ACC112 (cell line): ENCODE measurements around the gene FRMD4A.

Source experiments
- H2AFZ ChIP-seq: fragments of 200-600 bp; sonication (generic); one replicate; pipeline ENCODE4 v1.6.0; 2017; ENCODE audit warnings: antibody characterized with exemption, low read length; ENCODE audit not compliant: unreplicated experiment
- H3K27ac ChIP-seq: fragments of 200-600 bp; sonication (generic); 2 replicates; pipeline ENCODE4 v1.5.1; 2014; ENCODE audit warnings: low read depth, mild to moderate bottlenecking, antibody characterized with exemption, low read length, moderate library complexity
- H3K27me3 ChIP-seq: fragments of 200-600 bp; sonication (generic); 2 replicates; pipeline ENCODE4 v1.6.1; 2014; ENCODE audit warnings: mild to moderate bottlenecking, antibody characterized with exemption, low read length, moderate library complexity, mixed read lengths; ENCODE audit not compliant: insufficient read depth
- H3K36me3 ChIP-seq: fragments of 200-600 bp; sonication (generic); 2 replicates; pipeline ENCODE4 v1.6.1; 2016; ENCODE audit warnings: mild to moderate bottlenecking, antibody characterized with exemption, low read length, moderate library complexity, mixed read lengths; ENCODE audit not compliant: insufficient read depth
- H3K4me1 ChIP-seq: fragments of 200-600 bp; sonication (generic); one replicate; pipeline ENCODE4 v1.6.1; 2016; ENCODE audit warnings: low read length, mixed read lengths; ENCODE audit not compliant: insufficient read depth, unreplicated experiment, control insufficient read depth
- H3K4me3 ChIP-seq: fragments of 200-600 bp; sonication (generic); 2 replicates; pipeline ENCODE4 v1.5.1; 2014; ENCODE audit warnings: mild to moderate bottlenecking, low read depth, low read length
- H3K79me2 ChIP-seq: fragments of 200-600 bp; sonication (generic); one replicate; pipeline ENCODE4 v1.6.0; 2016; ENCODE audit warnings: low read length; ENCODE audit not compliant: control insufficient read depth, unreplicated experiment, insufficient read depth

The FRMD4A gene

DNA sequence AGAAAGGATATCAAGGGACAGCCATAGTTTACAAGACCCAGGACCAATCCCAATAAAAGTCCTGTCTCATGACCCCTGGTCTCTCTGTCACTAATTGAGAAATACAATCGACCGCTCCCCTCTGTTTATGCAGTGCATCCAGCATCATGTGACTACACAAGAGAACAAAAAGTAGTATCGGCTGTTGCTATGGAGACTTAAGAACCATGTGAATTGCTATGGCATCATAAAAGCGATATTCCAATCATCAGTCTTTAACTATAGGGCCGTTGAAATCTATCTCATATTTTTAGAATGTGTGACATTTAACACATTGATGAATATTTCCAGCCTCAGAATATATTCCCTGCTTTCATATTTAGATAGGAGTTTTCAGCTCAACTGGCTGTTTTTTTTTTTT lies 139.3 kb downstream of the FRMD4A start:
- H3K27ac ChIP-seq: no peak overlapping the region
- H3K36me3 ChIP-seq: no peaks in the 10 kb centered on the region
- H3K4me1 ChIP-seq: no peaks in the 10 kb centered on the region
- no peak overlapping the region for H3K4me3 ChIP-seq
- peaks cover 87% of the 10 kb centered on the region for H3K27me3 ChIP-seq
- no peak overlapping the region for H2AFZ ChIP-seq
- no peaks in the 10 kb centered on the region for H3K79me2 ChIP-seq

DNA sequence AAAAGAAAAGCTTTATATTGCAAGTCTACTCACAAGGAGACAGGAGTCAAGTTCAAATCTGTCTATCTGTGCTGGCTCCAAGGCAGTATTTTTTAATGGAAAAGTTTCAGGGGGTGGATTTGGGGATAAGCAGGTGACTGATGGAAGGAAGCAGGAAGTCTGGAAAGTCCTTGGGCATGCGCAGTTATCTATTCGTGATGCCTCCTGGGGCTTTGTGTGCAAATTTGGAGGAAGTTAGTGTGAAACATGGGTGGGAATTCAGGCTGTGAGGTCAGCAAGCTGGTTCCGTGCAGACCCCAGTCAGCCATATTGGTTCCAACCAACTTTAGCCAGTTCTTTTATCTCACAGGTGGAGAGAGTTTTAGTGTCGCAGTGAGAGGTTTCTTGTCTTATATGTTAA lies 140.0 kb downstream of the FRMD4A start:
- Histone ChIP-seq H3K4me1 (no peaks in the 10 kb centered on the region), H3K4me3 (no peak overlapping the region), H3K79me2 (no peaks in the 10 kb centered on the region), H3K36me3 (no peaks in the 10 kb centered on the region), H3K27me3 (peaks cover 85% of the 10 kb centered on the region), H3K27ac (no peak overlapping the region), H2AFZ (no peak overlapping the region)

DNA sequence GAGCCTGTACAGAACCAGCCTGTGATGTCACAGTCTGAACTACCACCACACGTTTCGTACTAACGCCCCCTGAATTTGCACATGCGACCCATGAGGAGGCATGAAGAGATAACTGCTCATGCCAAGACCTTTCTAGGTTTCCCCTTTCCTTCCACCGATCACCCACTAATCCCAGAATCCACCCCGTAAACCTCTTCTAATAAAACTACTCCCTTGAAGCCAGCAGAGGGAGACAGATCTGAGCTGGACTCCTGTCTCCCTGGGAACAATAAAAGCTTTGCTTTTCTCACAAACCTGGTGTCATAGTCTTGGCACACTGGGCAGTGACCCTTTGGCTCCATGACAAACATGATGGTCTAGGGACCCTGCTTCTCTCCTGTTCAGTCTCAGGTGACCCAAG lies 144.5 kb downstream of the FRMD4A start:
- Histone ChIP-seq H3K79me2 (no peaks in the 10 kb centered on the region), H3K4me3 (no peak overlapping the region), H3K27ac (no peak overlapping the region), H3K4me1 (no peaks in the 10 kb centered on the region), H3K36me3 (no peaks in the 10 kb centered on the region), H2AFZ (no peak overlapping the region), H3K27me3 (peaks cover 73% of the 10 kb centered on the region)

DNA sequence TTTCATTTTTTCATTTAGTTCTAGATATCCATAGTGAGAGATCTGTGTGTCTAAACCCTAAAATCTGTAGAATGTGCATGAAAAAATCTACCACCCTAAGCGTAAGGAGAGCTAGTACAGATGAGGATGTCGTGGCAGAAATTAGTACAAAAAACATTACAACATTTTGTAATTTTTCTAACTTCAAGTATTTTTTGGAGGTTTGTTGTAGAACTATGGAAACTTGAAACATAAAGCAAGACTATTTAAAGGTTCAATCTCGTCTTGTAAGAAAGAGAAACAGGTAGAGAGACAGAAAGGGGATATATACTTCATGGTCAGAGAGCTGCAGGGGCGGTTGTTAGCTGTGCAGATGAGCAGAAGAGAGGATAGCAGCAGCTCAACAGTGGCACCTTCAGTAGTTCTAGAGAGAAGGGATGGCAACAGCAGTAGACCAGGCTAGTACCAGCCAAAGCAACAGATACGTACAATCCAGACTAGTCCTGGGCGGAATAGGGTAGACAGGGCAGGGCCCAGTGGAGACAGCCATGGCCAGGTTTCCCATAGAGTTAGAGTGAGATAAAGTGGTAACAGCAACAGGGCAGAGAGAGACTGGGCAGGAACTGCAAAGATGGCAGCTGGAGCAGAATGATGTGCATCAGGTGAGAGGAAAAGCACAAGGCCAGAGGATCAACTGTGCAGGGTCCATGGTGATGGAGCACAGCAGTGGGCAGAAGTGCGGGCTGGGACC lies 145.2 kb downstream of the FRMD4A start:
- Histone ChIP-seq H3K4me1 (no peaks in the 10 kb centered on the region), H2AFZ (no peak overlapping the region), H3K79me2 (no peaks in the 10 kb centered on the region), H3K27ac (no peak overlapping the region), H3K36me3 (no peaks in the 10 kb centered on the region), H3K27me3 (peaks cover 73% of the 10 kb centered on the region), H3K4me3 (no peak overlapping the region)

DNA sequence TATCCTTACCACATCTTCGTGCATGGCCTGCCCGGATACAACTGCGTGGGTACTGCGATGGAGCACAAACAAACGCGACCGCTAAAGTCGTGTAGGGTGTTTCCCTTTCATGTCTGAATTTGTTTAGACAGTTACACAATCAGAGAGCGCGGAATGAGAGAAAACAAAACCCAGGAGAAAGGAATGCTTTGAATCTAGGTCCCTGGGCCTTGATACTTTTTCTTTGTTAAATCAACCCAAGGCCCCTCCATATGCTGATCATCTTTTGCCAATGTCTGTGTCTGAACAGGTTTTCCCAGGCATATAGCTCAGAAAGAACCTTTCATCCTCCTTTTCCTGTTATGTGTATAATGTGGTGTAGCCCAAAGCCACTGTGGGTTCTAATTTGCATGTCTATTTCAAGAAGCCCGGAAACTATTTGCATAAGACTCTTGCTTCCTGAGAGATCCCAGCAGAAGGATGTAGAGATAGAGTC lies 145.8 kb downstream of the FRMD4A start:
- H3K79me2 ChIP-seq: no peaks in the 10 kb centered on the region
- H3K27me3 ChIP-seq: peaks cover 73% of the 10 kb centered on the region
- H3K4me1 ChIP-seq: no peaks in the 10 kb centered on the region
- H3K36me3 ChIP-seq: no peaks in the 10 kb centered on the region
- H3K27ac ChIP-seq: no peak overlapping the region
- H3K4me3 ChIP-seq: no peak overlapping the region
- no peak overlapping the region for H2AFZ ChIP-seq

DNA sequence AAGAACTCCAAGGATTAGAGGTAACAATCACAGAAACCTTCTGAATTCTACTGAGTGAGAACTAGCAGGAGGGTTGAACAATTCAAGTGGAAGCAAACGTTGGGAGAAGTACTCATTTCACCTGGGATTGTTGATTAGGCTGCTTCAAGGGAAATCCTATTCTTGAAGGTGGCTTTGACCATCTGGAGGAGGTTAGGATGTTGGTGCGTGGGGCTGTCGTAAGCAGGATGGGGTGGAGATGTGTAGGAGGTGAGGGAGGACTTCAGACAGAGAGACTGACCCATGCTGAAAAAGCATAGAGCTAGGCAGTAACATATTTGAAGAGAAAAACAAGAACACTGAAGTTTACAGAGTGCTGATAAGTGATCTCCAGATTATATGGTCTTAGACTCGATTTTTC lies 147.9 kb downstream of the FRMD4A start:
- no peaks in the 10 kb centered on the region for H3K36me3 ChIP-seq
- no peak overlapping the region for H3K27ac ChIP-seq
- no peak overlapping the region for H3K4me3 ChIP-seq
- H3K27me3 ChIP-seq: peaks cover 76% of the 10 kb centered on the region
- H3K4me1 ChIP-seq: no peaks in the 10 kb centered on the region
- no peaks in the 10 kb centered on the region for H3K79me2 ChIP-seq
- H2AFZ ChIP-seq: no peak overlapping the region

DNA sequence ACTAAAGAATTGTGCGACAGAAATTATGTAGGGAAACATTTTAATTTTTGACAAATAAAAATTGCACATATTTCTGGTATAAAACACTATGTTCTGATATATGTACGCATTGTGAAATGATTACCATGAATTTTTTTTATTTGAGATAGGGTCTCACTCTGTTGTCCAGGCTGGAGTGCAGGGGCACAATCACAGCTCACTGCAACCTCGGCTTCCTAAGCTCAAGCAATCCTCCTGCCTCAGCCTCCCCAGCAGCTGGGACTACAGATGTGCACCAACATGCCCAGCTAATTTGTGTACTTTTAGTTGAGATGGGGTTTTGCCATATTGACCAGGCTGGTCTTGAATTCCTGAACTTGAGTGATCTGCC lies 149.2 kb downstream of the FRMD4A start:
- Histone ChIP-seq H2AFZ (no peak overlapping the region), H3K4me3 (no peak overlapping the region)

DNA sequence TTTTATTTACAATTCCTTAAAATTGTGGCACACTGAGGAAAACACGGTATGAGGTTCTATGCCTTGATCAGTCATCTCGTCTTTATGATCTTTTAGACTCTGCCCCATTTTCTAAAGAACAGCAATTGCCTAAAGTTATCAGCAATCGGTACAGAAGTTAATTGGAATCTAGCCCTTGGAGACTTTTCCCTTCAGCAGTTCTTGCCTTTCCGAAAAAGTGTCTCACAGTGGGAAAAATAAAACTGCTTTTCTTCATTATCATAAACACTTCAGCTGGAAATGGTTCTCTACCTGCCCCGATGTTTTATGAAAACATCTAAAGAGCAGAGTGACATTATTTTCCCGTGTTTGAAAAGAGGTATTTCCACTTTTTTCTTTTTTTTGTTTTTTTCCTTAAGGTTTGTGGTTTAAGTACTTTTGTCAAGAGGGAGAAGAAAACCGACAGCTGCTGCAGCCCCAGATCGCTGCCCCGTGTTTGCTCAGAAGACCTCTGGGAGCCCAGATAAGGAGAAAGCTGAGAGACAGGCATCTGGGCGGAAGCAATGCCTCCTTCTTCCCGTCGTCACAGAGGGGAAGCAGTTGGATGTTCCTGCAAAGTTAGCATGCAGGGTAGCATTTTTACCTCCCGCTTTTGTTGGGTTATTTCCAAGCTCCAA lies 149.7 kb downstream of the FRMD4A start:
- H2AFZ ChIP-seq: no peak overlapping the region
- no peaks in the 10 kb centered on the region for H3K36me3 ChIP-seq
- H3K27ac ChIP-seq: no peak overlapping the region
- peaks cover 75% of the 10 kb centered on the region for H3K27me3 ChIP-seq
- H3K4me3 ChIP-seq: no peak overlapping the region
- H3K79me2 ChIP-seq: no peaks in the 10 kb centered on the region
- no peaks in the 10 kb centered on the region for H3K4me1 ChIP-seq

More for the DNA sequence above, 149.2 kb downstream of the FRMD4A start:
- H3K4me1 ChIP-seq: no peaks in the 10 kb centered on the region
- no peaks in the 10 kb centered on the region for H3K36me3 ChIP-seq
- no peaks in the 10 kb centered on the region for H3K79me2 ChIP-seq
- peaks cover 77% of the 10 kb centered on the region for H3K27me3 ChIP-seq
- H3K27ac ChIP-seq: no peak overlapping the region

DNA sequence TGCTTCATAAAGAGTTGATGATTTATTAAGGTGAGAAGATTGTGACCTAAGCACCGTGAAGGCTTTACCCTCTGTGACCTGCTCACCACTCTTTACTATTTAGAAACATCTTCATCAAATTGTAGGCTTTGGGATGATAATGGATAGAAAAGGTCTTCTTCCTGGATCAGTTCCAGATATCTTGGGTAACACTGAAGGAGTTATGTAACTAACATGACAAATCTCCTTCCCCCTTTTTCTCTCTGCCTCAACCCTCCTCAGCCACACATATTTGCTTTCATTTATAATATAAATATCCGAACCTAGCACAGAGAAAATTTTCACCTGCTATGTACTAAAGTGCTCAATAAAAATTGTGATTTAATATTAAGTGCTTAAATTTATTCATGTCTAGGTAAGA lies 151.5 kb downstream of the FRMD4A start:
- Histone ChIP-seq H2AFZ (no peak overlapping the region), H3K36me3 (no peaks in the 10 kb centered on the region), H3K79me2 (no peaks in the 10 kb centered on the region), H3K27me3 (peaks cover 93% of the 10 kb centered on the region), H3K4me1 (no peaks in the 10 kb centered on the region), H3K27ac (no peak overlapping the region), H3K4me3 (no peak overlapping the region)

DNA sequence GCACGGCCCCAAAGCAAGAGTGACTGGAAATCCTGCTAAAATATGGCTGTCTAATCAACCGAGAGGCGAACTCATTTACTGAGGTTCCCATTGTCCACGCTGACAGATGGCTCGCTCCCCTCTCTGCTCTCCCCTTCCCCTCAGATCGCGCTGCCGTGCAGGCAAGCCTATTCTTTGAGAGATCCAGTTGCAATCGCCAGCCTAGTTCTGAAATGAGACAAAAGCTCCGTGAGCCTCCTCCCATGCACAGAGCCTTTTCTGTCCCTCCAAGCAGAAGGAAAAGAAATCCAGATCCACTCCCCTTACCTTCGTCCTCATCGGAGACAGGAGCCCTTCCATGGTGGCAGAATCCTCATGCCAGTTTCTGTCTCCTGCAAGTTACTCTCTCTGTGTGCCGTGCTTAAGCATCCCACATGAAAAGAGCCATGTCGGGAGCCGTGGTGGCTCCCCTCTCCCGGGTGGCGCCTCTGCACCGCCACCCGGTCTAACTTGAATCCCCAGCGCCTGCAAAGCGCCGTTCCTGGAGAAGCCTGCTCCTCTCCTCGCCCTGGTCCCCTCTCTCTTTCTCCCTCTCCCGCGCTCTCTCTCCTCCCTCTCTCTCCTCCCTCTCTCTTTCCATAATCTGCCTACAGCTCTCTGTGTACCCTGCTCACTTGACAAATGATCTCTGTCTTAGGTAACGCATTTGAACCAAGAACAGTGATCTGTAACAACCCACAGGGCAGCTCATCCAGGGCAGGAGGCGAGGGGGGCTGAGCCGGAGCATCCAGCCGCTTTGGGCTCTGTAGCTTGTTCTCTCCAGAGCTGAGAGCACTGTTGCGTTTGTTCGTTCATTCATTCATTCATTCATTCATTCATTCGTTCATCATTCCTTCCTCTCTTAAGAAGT lies 156.8 kb downstream of the FRMD4A start:
- Histone ChIP-seq H3K27ac (no peak overlapping the region), H3K4me1 (no peaks in the 10 kb centered on the region), H2AFZ (peak overlapping the region; percentile 57), H3K79me2 (no peaks in the 10 kb centered on the region), H3K36me3 (no peaks in the 10 kb centered on the region), H3K4me3 (peak overlapping the region; percentile 71), H3K27me3 (peaks cover 98% of the 10 kb centered on the region)
